Measurements from ENCODE around the gene EMP3. TPM values are rescaled to one million over a fixed set of nuclear protein-coding genes. Genes with fewer than 3 reads are reported as not detected.
A peak's percentile ranks its signal among the peaks of the same experiment; 100 is the strongest.

Gene EMP3
- total and polyA plus RNA-seq, 2 of the 13 experiments (the other 11 are each of a cell fraction or from before 2014, with no cell fraction given) = 2.2 to 7.8 TPM

GRCh38 chr19:48363810-48364597, 38.7 kb downstream of the EMP3 start, which contains the start of the genes SYNGR4 and TMEM143 (continued):
- TF ChIP-seq ZNF207 (IDR thresholded peaks at IDR 0.05; ENCODE audit: borderline replicate concordance) (no peak), CSRNP1 (CRISPR knock-in tag; IDR thresholded peaks at IDR 0.05) (peak; percentile 50; the same call in 1 of the 2 replicates), ZNF180 (CRISPR knock-in tag; IDR thresholded peaks at IDR 0.05; ENCODE audit: borderline replicate concordance, low read depth) (peak; percentile 82; the same call in 1 of the 2 replicates), ZNF576 (CRISPR knock-in tag; IDR thresholded peaks at IDR 0.05) (no peak), ZNF335 (CRISPR knock-in tag; IDR thresholded peaks at IDR 0.05) (no peak; the same call in 1 of the 2 replicates), ERF (CRISPR knock-in tag; IDR thresholded peaks at IDR 0.05) (no peak), PHF21A (CRISPR knock-in tag; IDR thresholded peaks at IDR 0.05) (no peak; the same call in 1 of the 2 replicates), YY1 (IDR thresholded peaks at IDR 0.05; ENCODE audit: insufficient read depth, insufficient replicate concordance, low read depth, low read length) (no peak), SOX5 (CRISPR knock-in tag; IDR thresholded peaks at IDR 0.05; ENCODE audit: borderline replicate concordance) (no peak), HNF4G (IDR thresholded peaks at IDR 0.05; ENCODE audit: borderline replicate concordance, low read depth, low read length) (no peak; the same call in 1 of the 2 replicates), HNF4G (CRISPR knock-in tag; IDR thresholded peaks at IDR 0.05; ENCODE audit: borderline replicate concordance, low read depth) (no peak; the same call in 1 of the 2 replicates), FOXP1 (IDR thresholded peaks at IDR 0.05) (no peak), FOXP1 (CRISPR knock-in tag; IDR thresholded peaks at IDR 0.05) (no peak), CENPT (CRISPR knock-in tag; IDR thresholded peaks at IDR 0.05; ENCODE audit: low read depth) (no peak), ZNF589 (CRISPR knock-in tag; conservative IDR thresholded peaks at IDR 0.05) (0 out of 2 replicates have a peak, but pooled peaks have one; percentile 7), ATF6 (CRISPR knock-in tag; conservative IDR thresholded peaks at IDR 0.05) (no peak), RORA (CRISPR knock-in tag; IDR thresholded peaks at IDR 0.05) (no peak), ZNF382 (CRISPR knock-in tag; IDR thresholded peaks at IDR 0.05; ENCODE audit: borderline replicate concordance) (no peak), NR2F6 (IDR thresholded peaks at IDR 0.05) (peak; percentile 13; the same call in 1 of the 2 replicates), NR2F6 (CRISPR knock-in tag; IDR thresholded peaks at IDR 0.05) (no peak; the same call in 1 of the 2 replicates), HOXA3 (CRISPR knock-in tag; IDR thresholded peaks at IDR 0.05) (peak; percentile 18; the same call in 1 of the 2 replicates), JARID2 (CRISPR knock-in tag; IDR thresholded peaks at IDR 0.05; ENCODE audit: insufficient replicate concordance) (no peak), SRY (CRISPR knock-in tag; IDR thresholded peaks at IDR 0.05) (0 out of 2 replicates have a peak, but pooled peaks have one; percentile 55), HHEX (CRISPR knock-in tag; IDR thresholded peaks at IDR 0.05) (no peak)
- TF ChIP-seq, protein P1, sequence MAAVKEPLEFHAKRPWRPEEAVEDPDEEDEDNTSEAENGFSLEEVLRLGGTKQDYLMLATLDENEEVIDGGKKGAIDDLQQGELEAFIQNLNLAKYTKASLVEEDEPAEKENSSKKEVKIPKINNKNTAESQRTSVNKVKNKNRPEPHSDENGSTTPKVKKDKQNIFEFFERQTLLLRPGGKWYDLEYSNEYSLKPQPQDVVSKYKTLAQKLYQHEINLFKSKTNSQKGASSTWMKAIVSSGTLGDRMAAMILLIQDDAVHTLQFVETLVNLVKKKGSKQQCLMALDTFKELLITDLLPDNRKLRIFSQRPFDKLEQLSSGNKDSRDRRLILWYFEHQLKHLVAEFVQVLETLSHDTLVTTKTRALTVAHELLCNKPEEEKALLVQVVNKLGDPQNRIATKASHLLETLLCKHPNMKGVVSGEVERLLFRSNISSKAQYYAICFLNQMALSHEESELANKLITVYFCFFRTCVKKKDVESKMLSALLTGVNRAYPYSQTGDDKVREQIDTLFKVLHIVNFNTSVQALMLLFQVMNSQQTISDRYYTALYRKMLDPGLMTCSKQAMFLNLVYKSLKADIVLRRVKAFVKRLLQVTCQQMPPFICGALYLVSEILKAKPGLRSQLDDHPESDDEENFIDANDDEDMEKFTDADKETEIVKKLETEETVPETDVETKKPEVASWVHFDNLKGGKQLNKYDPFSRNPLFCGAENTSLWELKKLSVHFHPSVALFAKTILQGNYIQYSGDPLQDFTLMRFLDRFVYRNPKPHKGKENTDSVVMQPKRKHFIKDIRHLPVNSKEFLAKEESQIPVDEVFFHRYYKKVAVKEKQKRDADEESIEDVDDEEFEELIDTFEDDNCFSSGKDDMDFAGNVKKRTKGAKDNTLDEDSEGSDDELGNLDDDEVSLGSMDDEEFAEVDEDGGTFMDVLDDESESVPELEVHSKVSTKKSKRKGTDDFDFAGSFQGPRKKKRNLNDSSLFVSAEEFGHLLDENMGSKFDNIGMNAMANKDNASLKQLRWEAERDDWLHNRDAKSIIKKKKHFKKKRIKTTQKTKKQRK (IDR thresholded peaks at IDR 0.05; ENCODE audit: low read length) = no peak
